Stimulated activated naive CD8-positive, alpha-beta T cell treated with anti-CD3 and anti-CD28 coated beads, Interleukin-15, Interleukin-2, amounts not matched to agents 100 ng/mL and 50 ng/mL, for 24 hours (primary cell): Measurements from ENCODE around the gene RNGTT.
"Not testable (repeated sequence)": the region's sequence is repeated elsewhere in the genome, so short reads cannot be mapped to it uniquely, and the experiment has no call there.

ENCODE experiments used
- H3K27ac Mint-ChIP-seq: one replicate; pipeline ENCODE4 v1.8.0; 2021; ENCODE audit warnings: mild to moderate bottlenecking, mixed read lengths
- H3K27me3 Mint-ChIP-seq: one replicate; pipeline ENCODE4 v1.8.0; 2021; ENCODE audit warnings: mixed read lengths
- H3K36me3 Mint-ChIP-seq: one replicate; pipeline ENCODE4 v1.8.0; 2021; ENCODE audit warnings: low read depth, mixed read lengths
- H3K4me1 Mint-ChIP-seq: one replicate; pipeline ENCODE4 v1.8.0; 2021; ENCODE audit warnings: low read depth, mixed read lengths
- H3K4me3 Mint-ChIP-seq: one replicate; pipeline ENCODE4 v1.8.0; 2021; ENCODE audit warnings: mild to moderate bottlenecking, mixed read lengths
- H3K9me3 Mint-ChIP-seq: one replicate; pipeline ENCODE4 v1.8.0; 2021; ENCODE audit warnings: mixed read lengths

Gene RNGTT

DNA sequence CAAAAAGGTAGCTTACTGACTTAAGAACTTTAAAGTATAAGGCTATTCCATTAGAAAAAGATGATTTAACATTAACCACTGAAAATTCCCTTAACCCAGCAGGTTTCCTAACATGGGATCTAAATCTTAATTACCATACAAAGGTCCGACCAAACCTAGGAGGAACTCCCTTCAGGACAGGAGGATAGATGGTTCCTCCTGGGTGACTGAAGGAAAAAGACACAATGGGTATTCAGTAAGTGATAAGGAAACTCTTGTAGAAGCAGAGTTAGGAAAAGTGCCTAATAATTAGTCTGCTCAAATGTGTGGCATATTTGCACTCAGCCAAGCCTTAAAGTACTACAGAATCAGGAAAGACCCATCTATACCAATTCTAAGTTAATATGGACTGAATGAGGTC lies 237.0 kb downstream of the RNGTT start:
- H3K27me3 Mint-ChIP-seq, H3K9me3 Mint-ChIP-seq, H3K4me3 Mint-ChIP-seq, H3K27ac Mint-ChIP-seq: not testable (repeated sequence)
- Mint-ChIP-seq H3K36me3 (peaks cover 36% of the 10 kb centered on the region), H3K4me1 (peaks cover 24% of the 10 kb centered on the region)

DNA sequence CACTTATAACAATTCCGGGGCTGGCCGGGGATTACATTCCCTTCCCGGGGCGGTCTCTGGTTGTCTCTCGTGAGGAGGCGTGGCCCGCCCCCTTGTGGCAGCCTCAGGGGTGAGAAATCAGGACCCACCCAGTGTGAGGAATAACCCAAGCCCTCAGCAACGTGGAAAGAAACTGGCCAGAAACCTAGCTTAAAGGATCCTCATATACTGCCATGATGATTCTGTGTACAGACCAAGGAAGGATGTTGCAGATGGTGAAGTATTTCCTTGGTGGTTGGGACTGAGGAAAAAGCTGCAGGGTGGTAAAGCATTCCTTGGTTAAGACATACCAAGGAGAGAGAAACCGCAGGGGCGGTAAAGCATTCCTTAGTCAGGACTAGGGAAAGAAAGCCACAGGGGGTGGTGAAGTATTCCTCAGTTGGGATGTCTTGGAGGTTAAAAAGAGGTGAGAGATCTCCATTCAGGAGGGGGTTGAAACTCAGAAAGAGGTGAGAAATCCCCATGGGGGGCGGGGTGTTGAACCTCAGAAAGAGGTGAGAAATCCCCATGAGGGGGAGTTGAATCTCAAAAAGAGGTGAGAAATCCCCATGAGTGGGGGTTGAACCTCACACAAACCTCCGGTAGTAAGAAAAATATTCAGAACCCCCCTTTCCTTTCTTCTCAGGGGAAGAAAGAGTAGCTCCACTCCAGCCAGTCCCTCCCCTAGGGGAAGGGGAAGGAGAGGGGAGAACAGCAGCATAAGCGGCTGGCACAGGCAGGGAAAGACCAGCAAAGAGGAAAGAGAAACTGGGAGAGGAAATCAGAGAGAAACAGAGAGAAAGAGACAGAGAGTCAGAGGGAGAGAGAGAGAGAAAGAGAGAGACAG lies 238.1 kb downstream of the RNGTT start:
- Mint-ChIP-seq H3K4me1 (peaks cover 24% of the 10 kb centered on the region), H3K4me3 (no peak overlapping the region), H3K27me3 (no peaks in the 10 kb centered on the region), H3K36me3 (peaks cover 29% of the 10 kb centered on the region), H3K27ac (peak overlapping the region; percentile 84), H3K9me3 (no peaks in the 10 kb centered on the region)

DNA sequence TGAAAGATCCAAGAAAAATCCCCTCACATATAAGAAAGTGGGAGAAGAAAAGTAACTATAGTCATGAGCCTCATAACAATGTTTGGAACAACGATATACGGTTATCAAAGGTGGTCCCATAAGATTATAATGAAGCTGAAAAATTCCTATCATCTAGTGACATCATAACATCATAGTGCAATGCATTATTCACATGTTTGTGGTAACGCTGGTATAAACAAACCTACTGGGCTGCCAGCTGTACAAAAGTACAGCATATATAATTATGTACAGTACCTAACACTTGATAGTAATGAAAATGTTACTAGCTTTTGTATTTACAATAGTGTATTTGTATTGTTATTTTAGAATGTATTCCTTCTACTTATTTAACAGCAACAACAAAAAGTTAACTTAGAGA lies 240.7 kb downstream of the RNGTT start:
- Mint-ChIP-seq H3K9me3 (no peaks in the 10 kb centered on the region), H3K27me3 (no peaks in the 10 kb centered on the region), H3K4me1 (peaks cover 24% of the 10 kb centered on the region), H3K36me3 (peaks cover 17% of the 10 kb centered on the region), H3K27ac (no peak overlapping the region), H3K4me3 (no peak overlapping the region)

DNA sequence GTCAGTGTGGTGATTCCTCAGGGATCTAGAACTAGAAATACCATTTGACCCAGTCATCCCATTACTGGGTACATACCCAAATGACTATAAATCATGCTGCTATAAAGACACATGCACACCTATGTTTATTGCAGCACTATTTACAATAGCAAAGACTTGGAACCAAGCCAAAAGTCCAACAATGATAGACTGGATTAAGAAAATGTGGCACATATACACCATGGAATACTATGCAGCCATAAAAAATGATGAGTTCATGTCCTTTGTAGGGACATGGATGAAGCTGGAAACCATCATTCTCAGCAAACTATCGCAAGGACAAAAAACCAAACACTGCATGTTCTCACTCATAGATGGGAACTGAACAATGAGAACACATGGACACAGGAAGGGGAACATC lies 247.0 kb downstream of the RNGTT start:
- H3K27ac Mint-ChIP-seq, H3K4me3 Mint-ChIP-seq, H3K4me1 Mint-ChIP-seq, H3K27me3 Mint-ChIP-seq, H3K9me3 Mint-ChIP-seq: not testable (repeated sequence)
- H3K36me3 Mint-ChIP-seq, result peaks cover 27% of the 10 kb centered on the region

DNA sequence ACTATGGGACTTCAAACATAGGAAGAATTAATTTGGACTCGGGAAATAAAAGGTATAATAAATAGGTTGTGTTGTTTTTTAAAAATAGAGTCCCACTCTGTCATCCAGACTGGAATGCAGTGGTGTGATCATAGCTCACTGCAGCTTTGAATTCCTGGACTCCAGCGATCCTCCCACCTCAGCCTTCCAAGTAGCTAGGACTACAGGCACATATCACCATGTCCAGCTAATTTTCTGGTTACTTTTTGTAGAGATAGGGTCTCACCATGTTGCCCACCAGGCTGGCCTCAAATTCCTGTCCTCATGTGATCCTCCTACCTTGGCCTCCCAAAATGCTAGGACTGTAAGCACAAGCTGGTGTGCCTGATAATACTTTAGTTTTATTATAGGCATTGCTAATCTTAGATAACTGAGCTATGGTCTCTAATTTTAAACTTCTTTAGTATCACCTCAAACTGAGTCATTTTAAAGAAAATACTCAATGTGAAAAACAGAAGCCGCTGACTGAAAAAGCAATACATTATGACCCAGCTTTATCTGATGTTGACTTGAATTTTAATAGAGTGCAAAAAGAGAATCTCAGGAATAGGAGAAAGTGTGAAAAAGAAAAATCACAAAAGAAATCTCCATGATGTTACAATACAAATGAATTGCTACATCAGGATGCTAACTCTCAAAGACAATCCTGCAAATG lies 251.0 kb downstream of the RNGTT start:
- no peak overlapping the region for H3K4me3 Mint-ChIP-seq
- H3K9me3 Mint-ChIP-seq, result no peaks in the 10 kb centered on the region
- no peaks in the 10 kb centered on the region for H3K27me3 Mint-ChIP-seq
- H3K4me1 Mint-ChIP-seq, result no peaks in the 10 kb centered on the region
- H3K27ac Mint-ChIP-seq, result no peak overlapping the region
- H3K36me3 Mint-ChIP-seq, result peaks cover 20% of the 10 kb centered on the region

DNA sequence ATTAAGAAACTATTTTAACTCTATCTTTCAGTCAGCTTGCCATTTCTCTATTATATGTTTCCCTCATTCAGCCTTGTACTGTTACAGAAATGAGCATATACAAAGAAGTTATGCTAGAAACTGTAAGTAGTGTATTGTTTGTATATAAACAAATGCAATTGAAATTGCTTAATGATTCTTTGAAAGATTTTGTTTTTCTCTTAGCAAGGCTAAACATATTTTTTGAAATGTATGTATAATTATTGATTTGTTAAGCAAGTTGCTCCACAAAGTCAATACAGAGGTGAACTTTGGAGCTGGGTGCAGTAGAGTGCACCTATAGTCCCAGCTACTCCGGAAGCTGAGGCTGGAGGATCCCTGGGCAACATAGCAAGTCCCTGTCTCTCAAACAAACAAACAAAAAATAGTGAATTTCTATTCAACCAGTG lies 253.6 kb downstream of the RNGTT start:
- Mint-ChIP-seq H3K27me3 (no peaks in the 10 kb centered on the region), H3K27ac (no peak overlapping the region), H3K4me3 (no peak overlapping the region)

DNA sequence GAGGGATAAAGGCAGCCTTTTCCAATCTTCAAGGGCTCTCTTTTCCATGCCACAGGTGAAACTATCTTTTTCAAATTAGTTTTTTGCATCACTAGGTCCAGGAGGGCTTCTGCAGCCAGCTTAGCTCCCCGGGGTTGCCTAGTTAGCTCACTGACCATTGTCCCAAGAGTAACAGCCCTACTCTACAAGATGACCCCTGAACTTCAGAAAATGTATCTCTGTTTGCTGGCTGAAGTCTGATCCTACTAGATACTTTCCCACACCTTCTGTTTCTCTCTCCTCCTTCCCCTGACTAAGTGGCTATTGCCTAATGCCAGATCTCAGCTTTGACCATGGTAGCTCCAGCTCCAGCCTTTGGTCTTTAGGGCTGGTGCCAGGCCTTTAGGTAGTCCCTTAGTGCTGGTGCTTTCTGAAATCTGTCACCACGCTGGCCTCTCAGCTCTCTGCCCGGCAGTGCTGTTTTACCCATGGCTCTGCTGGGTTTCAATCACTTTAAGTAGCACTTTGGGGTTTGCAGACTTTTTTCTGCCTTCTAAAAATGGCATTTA lies 255.1 kb downstream of the RNGTT start:
- Mint-ChIP-seq H3K36me3 (peaks cover 2% of the 10 kb centered on the region), H3K9me3 (peaks cover 1% of the 10 kb centered on the region), H3K4me1 (peaks cover 20% of the 10 kb centered on the region), H3K27me3 (no peaks in the 10 kb centered on the region), H3K4me3 (no peak overlapping the region), H3K27ac (no peak overlapping the region)

More for the DNA sequence above, 253.6 kb downstream of the RNGTT start:
- H3K4me1 Mint-ChIP-seq, result peaks cover 12% of the 10 kb centered on the region
- H3K36me3 Mint-ChIP-seq, result peaks cover 8% of the 10 kb centered on the region
- H3K9me3 Mint-ChIP-seq, result no peaks in the 10 kb centered on the region

DNA sequence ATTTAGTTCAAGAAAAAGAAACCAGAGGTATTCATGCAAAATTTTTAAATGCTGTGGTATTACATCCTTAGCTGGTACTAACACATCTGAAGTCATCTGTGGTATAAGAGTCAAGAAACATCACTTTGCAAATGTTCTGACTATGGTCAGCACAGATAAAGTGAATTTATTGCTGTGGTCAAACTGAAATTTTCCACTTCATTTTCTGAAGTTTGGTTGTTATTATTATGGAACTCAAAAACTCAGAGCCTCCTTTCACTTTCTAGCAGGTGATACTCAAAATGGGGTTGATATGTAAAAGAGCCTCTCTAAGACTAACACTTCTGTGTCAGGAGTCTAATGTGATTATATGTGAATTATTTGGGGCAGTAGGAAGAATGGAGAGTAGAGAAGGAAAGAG lies 257.8 kb downstream of the RNGTT start:
- Mint-ChIP-seq H3K36me3 (peaks cover 13% of the 10 kb centered on the region), H3K9me3 (peaks cover 3% of the 10 kb centered on the region), H3K4me3 (no peak overlapping the region), H3K27ac (peak overlapping the region; percentile 57), H3K4me1 (peaks cover 24% of the 10 kb centered on the region), H3K27me3 (no peaks in the 10 kb centered on the region)

DNA sequence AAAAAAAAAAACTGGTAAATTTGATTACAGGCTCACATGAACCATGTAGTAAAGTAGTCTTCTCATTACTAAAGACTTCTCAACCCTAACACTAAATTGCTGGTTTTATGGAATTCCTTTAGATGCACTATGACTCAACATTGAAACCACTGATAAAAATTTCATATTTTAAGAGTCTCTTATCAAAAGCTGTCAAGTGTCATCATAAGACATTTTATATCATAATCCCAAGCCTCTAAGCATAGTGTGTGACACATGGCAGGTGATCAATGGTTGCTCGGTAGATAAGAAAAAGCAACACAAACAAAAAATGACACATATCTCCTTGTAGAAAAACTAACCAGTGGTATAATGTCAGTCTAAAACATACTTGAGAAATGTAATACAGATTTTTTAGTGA lies 258.4 kb downstream of the RNGTT start:
- peaks cover 30% of the 10 kb centered on the region for H3K4me1 Mint-ChIP-seq
- no peaks in the 10 kb centered on the region for H3K27me3 Mint-ChIP-seq
- peaks cover 20% of the 10 kb centered on the region for H3K36me3 Mint-ChIP-seq
- no peak overlapping the region for H3K4me3 Mint-ChIP-seq
- peaks cover 3% of the 10 kb centered on the region for H3K9me3 Mint-ChIP-seq
- H3K27ac Mint-ChIP-seq, result no peak overlapping the region

DNA sequence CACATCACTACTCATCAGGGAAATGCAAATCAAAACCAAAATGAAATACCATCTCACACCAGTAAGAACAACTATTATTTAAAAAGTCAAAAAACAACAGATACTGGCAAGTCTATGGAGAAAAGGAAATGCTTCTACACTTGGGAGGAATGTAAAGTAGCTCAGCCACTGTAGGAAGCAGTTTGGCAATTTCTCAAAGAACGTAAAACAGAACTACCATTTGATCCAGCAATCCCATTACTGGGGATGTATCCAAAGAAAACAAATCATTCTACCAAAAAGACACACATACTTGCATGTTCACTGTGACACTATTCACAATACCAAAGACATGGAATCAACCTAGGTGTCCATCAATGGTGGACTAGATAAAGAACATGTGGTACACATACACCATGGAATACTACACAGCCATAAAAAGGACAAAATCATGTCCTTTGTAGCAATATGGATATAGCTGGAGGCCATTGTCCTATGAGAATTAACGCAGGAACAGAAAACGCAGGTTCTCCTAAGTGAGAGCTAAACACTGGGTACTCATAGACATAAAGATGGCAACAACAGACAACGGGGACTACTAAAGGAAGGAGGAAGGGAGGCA lies 260.4 kb downstream of the RNGTT start:
- H3K4me1 Mint-ChIP-seq, result peaks cover 36% of the 10 kb centered on the region
- H3K4me3 Mint-ChIP-seq, result no peak overlapping the region
- no peak overlapping the region for H3K27ac Mint-ChIP-seq
- peaks cover 20% of the 10 kb centered on the region for H3K36me3 Mint-ChIP-seq
- H3K27me3 Mint-ChIP-seq, result no peaks in the 10 kb centered on the region
- H3K9me3 Mint-ChIP-seq, result peaks cover 3% of the 10 kb centered on the region

DNA sequence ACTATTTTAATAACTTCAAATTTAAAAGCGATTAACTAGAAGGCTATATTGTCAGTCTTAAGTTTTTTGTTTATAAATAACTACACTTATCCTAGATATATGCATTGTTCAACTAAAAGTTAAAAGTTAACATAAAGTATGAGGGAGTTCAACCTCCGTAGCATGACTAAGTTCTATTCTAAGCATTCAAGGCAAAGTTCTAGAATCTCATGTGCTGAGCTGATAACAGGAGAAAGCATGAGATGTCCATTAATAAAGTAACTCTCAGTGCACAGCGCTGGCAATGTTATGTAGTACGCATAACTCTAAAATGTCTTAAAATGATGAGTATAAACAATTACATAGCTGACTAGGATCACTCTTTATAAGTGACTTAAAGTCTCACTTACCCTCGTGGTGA lies 264.8 kb downstream of the RNGTT start:
- peaks cover 46% of the 10 kb centered on the region for H3K36me3 Mint-ChIP-seq
- H3K27ac Mint-ChIP-seq, result no peak overlapping the region

DNA sequence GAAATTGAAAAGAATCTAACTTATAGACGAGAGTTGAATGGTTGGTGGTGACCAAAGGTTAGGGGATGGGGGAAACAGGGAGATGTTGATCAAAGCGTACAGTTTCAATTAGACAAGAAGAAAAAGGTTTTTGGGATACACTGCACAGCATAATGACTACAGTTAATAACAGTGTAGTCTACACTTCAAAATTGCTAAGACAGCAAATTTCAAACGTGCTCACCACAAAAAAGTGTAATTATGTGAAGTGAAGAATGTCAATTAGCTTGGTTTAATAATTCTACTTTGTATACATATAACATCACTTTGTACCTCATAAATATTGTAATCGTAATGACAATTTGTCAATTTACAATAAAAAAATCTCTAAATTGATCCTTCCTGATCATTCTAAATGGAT lies 267.5 kb downstream of the RNGTT start:
- Mint-ChIP-seq H3K4me3 (no peak overlapping the region), H3K4me1 (peaks cover 18% of the 10 kb centered on the region), H3K27ac (no peak overlapping the region), H3K9me3 (peaks cover 10% of the 10 kb centered on the region), H3K36me3 (peaks cover 57% of the 10 kb centered on the region), H3K27me3 (no peaks in the 10 kb centered on the region)

More for the DNA sequence above, 264.8 kb downstream of the RNGTT start:
- H3K9me3 Mint-ChIP-seq, result peaks cover 5% of the 10 kb centered on the region
- H3K4me3 Mint-ChIP-seq, result no peak overlapping the region
- H3K4me1 Mint-ChIP-seq, result peaks cover 17% of the 10 kb centered on the region
- H3K27me3 Mint-ChIP-seq, result no peaks in the 10 kb centered on the region

DNA sequence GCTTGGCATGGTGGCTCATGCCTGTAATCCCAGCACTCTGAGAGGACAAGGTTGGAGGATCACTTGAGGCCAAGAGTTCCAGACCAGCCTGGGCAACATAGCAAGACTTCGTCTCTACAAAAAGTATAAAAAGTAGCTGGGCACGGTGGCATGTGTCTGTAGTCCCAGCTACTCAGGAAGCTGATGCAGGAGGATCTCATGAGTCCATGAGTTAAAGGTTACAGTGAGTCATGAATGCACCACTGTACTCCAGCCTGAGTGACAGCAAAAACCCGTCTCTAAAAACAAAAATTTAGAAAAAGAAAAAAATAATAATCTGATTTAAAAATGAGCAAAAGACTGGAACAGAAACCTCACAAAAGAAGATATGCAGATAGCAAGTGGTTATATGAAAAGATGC lies 279.7 kb downstream of the RNGTT start:
- Mint-ChIP-seq H3K27ac (no peak overlapping the region), H3K27me3 (no peaks in the 10 kb centered on the region), H3K4me1 (no peaks in the 10 kb centered on the region), H3K36me3 (peaks cover 22% of the 10 kb centered on the region), H3K9me3 (peaks cover 5% of the 10 kb centered on the region), H3K4me3 (no peak overlapping the region)

DNA sequence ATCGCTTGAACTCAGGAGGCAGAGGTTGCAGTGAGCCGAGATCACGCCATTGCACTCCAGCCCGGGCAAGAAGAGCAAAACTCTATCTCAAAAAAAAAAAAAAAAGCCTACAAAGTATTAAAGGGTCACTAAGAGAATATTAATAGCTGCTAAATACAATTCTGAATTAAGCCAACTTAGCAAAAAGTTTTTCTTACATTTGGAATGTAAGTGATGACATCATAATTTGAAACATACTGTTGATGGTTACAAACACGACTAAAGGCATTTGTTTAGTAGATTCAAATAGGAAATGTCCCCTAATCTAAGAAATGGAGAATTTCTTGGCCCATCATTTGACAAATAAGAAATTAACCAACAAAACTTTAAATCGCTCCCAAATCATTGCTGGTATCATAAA lies 282.8 kb downstream of the RNGTT start:
- peaks cover 30% of the 10 kb centered on the region for H3K36me3 Mint-ChIP-seq
- no peak overlapping the region for H3K27ac Mint-ChIP-seq
- H3K9me3 Mint-ChIP-seq, result no peaks in the 10 kb centered on the region
- no peaks in the 10 kb centered on the region for H3K4me1 Mint-ChIP-seq
- no peak overlapping the region for H3K4me3 Mint-ChIP-seq
- no peaks in the 10 kb centered on the region for H3K27me3 Mint-ChIP-seq

DNA sequence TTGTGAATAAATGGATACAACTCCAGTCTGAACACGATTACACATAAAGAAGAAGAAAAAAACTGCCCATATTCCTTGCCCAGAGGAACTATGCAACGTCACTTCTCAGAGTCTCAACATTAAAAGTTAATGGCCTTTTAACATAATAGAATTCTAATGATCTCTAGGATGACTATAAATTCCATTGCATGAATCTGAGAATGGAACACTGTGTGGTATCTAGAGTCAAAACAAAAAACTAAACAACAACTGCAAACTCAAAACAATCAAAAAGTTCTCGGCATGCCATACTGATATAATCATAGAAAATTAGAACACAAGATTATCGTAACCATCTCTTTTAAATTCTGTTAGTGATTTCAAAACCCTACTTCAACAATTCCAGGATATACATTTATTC lies 283.6 kb downstream of the RNGTT start:
- Mint-ChIP-seq H3K9me3 (no peaks in the 10 kb centered on the region), H3K4me3 (no peak overlapping the region), H3K36me3 (peaks cover 35% of the 10 kb centered on the region), H3K4me1 (no peaks in the 10 kb centered on the region), H3K27me3 (no peaks in the 10 kb centered on the region), H3K27ac (no peak overlapping the region)
